Hindlimb muscle (tissue), 1 donor: Measurements from ENCODE around the gene CCNF. TPM values are rescaled to one million over a fixed set of nuclear protein-coding genes. Genes with fewer than 3 reads are reported as not detected.
"Not testable (repeated sequence)": the region's sequence is repeated elsewhere in the genome, so short reads cannot be mapped to it uniquely, and the experiment has no call there.

Experiments
- DNase-seq: peaks from one replicate; pipeline ENCODE4 v3.0.0-alpha.2; 2013
- polyA plus RNA-seq: library from polyadenylated mRNA; unstranded; fragments of 120-200 nt; gene quantifications from one replicate; pipeline ENCODE4 v1.2.1, GENCODE V29; 2013; ENCODE audit not compliant: insufficient read length

Gene CCNF
- polyA plus RNA-seq, 1 donor, result 7.0 TPM

DNA sequence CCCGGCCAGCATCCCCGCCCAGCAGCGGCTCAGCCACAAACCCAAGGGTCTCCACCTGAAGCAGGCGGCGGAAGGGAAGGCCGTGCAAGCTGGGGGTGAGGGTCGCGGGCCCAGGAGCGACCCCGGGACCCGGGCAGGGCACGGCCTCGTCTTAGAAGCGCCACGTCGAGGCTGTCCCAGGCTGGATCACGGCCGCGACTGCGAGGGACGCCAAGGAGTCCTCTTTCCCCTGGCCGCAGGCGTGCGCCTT is 538 bp upstream of the CCNF start:
- DNase-seq, result no peak

- DNase-seq, result no peak
These were observed 770 bp downstream of the CCNF start for GRCh38 chr16:2429771-2430663.

DNA sequence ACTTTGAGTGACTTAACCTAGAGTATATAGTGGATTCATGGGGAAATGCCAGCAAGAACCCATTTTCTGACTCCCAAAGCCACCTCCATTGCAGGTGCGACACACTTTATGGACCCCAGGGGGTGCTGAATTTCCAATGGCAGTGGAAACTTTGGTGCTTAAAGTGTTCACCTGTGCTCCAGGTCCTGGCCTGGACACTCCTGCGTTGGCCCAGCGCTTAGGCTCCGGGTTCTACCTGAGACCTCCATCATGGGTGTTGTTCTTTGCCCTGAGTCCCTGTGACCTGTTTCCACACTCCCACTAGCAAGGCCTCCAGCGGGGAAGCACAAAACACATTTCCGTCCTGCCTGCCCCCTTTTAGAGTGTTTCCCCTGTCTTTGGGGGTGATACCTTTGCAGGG is 3.0 kb downstream of the CCNF start:
- DNase-seq, result no peak

GRCh38 chr16:2432801-2433505 is 3.7 kb downstream of the CCNF start:
- no peak for DNase-seq

DNA sequence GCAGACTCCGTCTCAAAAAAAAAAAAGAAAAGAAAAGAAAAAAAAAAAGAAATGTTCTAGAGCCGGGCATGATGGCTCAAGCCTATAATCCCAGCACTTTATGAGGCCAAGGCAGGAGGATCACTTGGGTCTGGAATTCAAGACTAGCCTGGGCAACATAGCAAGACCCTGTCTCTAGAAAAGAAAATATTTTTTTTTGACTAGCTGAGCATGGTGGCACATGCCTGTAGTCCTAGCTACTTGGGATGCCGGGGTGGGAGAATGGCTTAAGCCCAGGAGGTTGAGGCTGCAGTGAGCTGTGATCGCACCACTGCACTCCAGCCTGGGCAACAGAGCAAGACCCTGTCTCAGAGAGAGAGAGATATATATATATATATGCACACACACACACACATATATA is 6.0 kb downstream of the CCNF start:
- DNase-seq, result not testable (repeated sequence)

DNA sequence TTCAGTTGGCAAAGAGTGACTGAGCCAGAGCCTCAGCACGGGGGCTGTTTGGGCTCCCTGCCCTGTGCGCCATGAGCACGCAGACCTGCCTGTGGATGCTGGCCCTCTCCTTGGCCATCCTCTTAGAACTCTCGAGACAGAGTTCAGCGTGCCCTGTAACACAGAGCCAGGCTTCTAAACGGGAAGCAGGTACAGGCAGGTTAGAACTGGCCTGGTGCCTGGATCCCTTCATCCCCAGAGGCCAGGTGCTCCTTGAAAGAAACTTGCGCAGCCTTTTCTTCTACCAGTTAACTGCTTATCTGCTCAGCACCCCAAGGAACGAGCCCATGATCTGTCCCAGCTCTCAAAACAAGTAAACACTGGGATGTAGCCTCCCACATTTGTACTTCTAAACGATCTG is 6.9 kb downstream of the CCNF start:
- DNase-seq, result no peak

GRCh38 chr16:2437032-2437790 is 8.0 kb downstream of the CCNF start:
- no peak for DNase-seq

GRCh38 chr16:2438121-2438520 is 8.9 kb downstream of the CCNF start:
- DNase-seq, result no peak

DNA sequence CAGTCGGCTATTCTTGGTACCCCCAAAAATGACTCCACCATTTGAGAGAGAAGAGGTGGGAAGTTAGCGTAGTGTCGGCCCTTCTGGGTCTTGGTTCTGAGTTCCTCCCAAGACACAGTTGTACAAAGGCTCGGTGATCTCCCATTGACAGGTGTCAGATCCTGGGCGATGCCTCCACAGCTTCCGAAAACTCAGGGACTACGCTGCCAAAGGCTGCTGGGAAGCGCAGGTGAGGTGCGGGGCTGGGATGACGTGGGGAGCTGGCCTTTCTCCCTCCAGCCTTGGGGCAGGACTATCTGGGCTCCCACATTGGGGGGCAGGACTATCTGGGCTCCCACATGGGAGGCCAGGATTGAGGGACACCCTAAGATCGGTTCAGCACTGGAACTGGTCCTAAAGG is 10.4 kb downstream of the CCNF start:
- DNase-seq, result no peak

GRCh38 chr16:2441143-2441804 is 12.0 kb downstream of the CCNF start:
- not testable (repeated sequence) for DNase-seq

DNA sequence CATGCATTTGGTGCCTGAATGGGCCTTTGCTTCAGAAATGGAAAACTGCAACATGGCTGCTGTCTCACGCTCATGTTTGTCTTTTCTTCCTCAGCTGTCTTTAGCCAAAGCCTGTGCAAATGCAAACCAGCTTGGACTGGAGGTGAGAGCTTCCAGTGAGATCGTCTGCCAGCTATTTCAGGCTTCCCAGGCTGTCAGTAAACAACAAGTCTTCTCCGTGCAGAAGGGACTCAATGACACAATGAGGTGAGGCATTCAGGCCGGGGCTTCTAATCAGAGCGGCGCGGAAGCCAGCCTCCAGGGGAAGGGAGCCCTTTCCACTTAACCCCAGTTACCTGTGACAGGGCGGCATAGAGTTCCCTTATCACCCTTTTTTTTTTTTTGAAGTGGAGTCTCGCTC is 14.3 kb downstream of the CCNF start:
- no peak for DNase-seq

DNA sequence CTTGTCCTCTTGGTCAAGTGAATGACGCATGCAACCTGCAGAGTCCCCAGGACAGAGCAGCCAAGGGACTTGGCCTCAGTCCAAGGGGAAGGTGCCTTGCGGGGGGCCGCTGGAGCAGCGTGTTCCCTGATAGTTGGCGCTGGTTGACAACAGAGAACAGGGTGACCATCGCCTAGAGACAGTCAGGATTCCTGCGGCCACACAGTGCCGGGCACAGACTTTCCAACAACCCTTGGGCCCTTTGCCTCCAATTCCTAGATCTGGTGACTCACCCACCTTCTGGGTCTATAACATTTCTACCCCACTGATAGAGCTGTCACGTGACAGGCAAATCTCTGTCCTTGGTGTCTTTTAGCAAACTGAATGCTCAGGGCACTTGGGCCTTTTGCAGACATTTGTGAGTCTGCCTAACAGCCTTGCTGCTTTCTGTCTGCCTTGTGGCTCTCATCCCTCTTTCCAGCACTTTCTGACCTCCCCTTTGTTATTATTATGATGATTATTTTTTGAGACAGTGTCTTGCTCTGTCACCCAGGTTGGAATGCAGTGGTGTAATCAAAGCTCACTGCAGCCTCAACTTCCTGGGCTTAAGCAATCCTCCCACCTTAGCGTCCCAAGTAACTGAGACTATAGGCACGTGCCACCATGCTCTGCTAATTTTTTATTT is 18.8 kb downstream of the CCNF start:
- DNase-seq, result no peak

GRCh38 chr16:2449118-2449517 is 19.9 kb downstream of the CCNF start:
- no peak for DNase-seq

DNA sequence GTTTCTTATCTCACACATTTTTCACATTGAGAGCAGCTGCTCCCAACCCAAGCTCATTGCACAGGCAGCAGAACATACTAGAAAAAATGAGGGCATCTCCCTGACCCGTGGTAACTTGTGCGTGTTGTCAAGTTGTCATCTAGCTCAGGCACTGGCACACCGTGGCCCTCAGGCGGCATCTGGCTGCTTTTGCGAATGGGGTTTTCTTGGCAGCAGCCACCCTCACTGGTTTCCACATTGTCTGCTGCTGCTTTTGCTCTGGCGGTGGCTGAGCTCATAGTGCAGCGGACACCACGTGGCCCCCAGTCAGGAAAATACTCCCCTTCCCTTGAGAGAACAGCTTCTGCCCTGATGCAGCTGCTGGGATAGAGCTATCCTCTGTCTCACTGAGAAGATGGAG is 21.3 kb downstream of the CCNF start:
- DNase-seq, result no peak

- no peak for DNase-seq
These were observed 21.7 kb downstream of the CCNF start for GRCh38 chr16:2450975-2451381.

DNA sequence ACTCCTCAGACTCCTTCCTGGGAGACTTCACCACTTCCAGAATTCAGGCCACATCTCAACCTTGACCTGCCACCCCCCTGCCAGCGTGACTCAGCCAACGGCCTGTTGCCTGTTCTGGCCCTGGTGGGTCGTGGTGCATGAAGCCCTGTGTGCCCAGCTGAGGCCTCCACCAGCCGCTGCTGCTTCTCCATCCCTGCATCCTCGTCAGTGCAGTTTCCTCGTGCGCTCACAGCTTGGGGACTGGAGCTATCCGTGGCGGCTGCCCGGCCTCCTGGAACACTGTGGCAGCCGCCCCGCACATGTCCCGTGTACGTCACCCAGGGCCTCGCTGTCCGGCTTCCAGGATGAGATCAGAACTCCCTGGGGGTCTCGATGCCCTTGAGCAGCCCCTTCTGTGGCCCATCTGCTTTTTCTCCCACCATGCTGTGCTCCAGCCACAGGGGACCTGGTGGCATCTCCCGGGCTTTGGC is 22.6 kb downstream of the CCNF start:
- DNase-seq, result no peak

DNA sequence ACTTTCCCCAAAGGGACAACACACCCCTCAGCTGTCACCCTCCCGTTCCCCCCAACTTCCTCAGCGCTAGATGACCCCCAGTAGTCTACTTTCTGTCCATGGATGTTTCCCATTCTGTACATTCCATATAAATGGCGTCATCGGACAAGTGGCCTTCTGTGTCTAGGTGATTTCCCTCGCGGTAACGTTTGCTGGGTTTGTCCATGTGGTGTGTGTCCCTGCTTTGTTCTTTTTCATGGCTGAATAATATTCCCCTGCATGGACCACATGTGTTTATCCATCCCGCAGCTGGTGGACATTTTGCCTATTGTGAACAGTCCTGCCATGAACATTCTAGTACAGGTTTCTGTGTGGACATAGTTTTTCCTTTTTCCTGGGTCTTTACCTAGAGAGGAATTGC is 23.4 kb downstream of the CCNF start:
- DNase-seq, result no peak

DNA sequence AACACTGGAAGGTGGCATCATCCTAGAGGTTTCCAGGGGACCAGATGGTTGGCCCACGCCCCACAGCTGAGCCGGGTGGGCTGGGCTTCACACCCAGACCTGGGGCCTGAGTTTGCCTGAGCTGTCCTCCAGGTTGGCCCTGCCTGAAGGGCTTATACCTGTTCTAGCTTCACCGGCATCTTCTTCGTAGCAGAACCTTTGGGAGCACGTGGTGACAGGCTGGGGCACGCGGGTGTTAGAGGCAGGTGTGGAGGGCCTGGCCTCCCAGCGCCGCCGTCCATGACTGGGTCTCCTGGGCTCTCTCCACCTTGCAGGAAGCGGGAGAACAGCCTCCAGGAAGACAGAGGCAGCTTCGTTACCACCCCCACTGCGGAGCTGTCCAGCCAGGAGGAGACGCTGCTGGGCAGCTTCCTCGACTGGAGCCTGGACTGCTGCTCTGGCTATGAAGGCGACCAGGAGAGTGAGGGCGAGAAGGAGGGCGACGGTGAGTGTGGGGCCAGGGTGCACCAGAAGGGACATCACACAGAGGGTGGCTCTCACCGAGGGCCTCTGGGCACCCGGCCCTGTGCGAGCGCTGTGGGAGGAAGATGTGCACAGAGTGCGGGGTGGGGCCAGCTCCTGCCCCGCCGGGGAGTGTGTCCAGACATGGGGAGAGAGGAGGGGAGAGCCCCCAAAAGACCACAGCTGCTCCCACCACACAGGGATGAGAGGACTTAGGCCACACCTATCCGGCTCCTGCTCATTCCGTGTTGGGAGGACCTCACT is 26.0 kb downstream of the CCNF start:
- no peak for DNase-seq

DNA sequence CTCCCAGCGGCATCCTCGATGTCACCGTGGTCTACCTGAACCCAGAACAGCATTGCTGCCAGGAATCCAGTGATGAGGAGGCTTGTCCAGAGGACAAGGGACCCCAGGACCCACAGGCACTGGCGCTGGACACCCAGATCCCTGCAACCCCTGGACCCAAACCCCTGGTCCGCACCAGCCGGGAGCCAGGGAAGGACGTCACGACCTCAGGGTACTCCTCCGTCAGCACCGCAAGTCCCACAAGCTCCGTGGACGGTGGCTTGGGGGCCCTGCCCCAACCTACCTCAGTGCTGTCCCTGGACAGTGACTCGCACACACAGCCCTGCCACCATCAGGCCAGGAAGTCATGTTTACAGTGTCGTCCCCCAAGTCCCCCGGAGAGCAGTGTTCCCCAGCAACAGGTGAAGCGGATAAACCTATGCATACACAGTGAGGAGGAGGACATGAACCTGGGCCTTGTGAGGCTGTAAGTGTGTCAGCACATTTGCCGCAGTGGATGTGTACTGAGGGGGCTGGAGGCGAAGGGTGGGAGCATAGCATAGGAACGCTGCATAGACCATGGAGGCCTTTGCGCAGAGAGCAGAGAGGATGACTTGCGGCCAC is 27.4 kb downstream of the CCNF start:
- no peak for DNase-seq

GRCh38 chr16:2457267-2457666 is 28.0 kb downstream of the CCNF start:
- DNase-seq, result no peak

DNA sequence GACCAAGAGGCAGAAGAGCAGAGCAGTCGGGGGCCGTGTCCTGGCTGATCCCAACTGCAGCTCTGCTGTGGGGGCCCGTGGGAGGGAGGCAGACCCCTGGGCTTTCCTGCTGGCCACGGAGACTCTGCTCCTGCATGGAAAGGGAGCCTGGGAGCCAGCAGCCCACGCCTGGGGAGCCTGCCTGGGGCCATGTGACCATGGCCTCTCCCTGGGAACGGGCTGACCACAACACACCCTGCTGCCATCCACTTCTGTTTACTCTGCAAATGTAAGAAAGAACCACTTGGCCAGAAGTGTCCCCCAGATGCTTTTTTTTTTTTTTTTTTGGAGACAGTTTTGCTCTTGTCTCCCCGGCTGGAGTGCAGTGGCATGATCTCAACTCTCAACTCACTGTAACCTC is 28.7 kb downstream of the CCNF start:
- DNase-seq, result no peak
